GM11168 (cell line): ENCODE data around the gene VASP.
"Not testable (repeated sequence)": the region's sequence is repeated elsewhere in the genome, so short reads cannot be mapped to it uniquely, and the experiment has no call there.

Source experiments
- in situ Hi-C: fragments of 300-500 bp; cut with MboI; formaldehyde crosslinking; loops from one replicate; pipeline ENCODE4 v1.12.0; 2022; ENCODE audit warnings: low sequenced_read_pairs; ENCODE audit not compliant: unreplicated experiment

The VASP gene

DNA sequence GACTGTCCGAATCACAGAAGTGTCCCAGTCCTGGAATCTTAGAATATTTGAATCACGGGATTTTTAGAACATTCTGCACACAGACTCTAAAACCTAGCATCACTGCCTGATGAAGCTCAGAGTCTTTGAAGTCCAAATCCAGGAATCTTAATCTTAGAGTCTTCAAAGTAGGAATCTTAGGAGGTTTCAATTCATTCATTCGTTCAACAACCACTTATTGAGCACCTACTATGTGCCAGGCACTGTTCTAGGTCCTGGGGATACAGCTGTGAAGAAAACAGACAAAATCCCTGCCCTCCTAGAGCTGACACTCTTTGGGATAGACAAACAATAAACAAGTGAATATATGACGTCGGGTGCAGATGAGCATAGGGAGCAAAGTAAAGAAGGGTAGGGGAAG is 12.1 kb upstream of the VASP start:
- in situ Hi-C loops, result no loop called here

DNA sequence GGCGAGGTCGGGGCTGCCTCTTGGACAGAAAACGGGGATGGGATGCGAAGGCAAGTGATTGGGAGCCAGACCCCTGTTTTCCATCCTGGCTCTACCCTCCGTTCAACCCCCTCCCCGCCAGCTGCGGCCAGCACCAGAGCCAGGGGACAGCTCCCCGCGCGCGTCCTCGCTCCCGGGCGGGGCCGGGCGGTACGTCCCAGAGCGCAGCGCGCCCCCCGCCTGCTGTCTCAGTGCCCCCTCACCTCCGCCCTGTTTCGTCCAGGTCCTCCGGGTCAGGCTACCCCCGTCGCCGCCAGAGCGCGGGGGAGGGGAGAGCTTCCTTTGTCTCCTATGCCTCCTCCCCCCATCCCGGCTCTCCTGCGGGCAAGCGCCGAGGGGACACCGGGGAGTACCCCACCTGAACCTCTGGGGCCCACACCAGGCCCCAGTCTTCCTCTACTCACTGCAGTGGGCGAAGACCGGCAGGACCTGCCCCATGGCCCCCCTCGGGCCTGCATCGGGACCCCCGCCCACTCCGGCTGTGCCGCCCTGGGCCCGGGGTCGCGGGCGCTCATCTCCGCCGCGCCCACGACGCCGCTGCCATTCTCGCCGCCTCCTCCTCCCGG is 10.8 kb upstream of the VASP start:
- in situ Hi-C loops, result no loop called here

DNA sequence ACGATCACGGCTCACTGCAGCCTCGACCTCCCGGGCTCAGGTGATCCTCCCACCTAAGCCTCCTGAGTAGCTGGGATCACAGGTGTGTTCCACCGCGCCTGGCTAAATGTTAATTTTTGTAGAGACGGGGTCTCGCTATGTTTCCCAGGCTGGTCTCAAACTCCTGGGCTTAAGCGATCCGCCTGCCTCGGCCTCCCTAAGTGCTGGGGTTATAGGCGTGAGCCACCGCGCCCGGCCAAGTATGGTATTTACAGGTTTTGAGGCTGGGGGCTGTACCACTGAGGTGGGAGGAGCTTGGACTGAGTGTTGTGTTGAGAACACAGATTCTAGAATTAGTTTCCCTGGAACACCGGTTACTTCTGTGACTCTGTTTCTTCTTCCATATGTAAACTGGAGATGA is 9.5 kb upstream of the VASP start:
- in situ Hi-C loops, result no loop called here

- in situ Hi-C loops, result no loop called here
Measured at GRCh38 chr19:45498411-45499195, 8.7 kb upstream of the VASP start, which contains the start of gene PPM1N. Gene PPM1N (plus strand): TSS chr19:45498443. CDS start chr19:45498473, 30 bp downstream.

DNA sequence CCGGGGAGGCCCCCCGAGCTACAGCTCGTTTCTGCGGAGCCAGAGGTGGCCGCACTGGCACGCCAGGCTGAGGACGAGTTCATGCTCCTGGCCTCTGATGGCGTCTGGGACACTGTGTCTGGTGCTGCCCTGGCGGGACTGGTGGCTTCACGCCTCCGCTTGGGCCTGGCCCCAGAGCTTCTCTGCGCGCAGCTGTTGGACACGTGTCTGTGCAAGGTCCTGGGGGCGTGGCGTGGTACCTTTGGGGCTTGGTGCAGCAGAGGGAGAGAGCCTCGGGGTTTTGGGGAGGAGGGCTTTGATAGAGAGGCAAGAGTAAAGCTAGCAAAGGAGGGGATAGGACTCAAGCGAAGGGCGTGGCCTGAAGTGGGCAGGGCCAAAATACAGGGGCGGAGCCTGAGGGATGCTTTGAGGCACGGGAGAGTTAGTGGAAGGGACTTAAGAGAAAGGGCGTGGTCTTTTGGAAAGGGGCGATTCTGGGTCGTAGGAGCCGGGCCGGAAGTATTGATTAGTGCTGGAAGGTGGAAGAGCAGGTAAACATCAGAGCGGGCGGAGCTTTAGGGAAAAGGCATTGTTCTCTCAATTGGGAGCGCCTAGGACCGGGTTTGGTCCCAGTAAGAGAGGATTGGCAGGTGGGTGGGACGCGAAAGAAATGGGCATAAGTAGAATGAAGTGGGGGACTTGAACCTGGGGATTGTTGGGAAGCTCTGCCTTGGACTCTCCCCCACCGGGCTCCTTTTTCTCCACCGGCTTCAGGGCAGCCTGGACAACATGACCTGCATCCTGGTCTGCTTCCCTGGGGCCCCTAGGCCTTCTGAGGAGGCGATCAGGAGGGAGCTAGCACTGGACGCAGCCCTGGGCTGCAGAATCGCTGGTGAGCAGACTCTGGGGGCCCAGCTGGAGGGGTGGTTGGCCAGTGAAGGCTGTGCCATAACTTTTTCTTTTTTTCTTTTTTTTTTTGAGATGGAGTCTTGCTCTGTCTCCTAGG is 7.8 kb upstream of the VASP start:
- in situ Hi-C loops, result no loop called here

GRCh38 chr19:45500918-45501729 is 6.2 kb upstream of the VASP start:
- in situ Hi-C loops, result no loop called here

DNA sequence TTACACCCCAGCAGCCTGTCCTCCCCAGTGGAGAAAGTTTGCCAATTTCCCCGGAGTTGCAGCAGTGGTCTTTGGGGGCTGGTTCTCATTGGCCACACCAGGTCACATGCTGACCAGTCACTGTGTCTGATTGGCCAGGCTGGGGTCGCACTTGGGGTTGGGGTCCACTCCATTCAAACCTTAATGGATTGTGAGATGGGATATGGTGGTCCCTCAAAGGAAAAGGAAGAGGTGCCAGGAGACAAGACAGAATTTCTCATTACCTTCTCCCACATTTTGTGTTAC is 5.6 kb upstream of the VASP start:
- in situ Hi-C loops, result no loop called here

DNA sequence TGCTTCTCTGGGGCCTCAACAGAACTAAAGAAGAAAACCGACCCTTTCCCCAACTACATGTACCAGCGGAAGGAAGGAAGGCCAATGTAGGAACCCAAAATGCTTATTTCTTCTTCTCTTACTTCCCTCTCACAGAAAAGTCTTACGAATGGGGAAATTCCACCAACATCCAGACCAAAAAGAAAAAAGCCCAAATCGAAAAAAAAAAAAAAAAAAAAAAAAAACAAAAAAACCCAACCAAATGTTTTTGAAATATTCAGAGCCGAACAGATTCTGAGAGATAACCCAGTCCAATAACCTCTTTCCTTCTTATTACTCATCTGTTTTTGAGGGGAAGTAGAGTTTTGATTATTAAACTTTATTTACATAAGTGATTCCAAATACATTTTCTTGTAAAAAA is 5.2 kb upstream of the VASP start:
- in situ Hi-C loops, result no loop called here

GRCh38 chr19:45503909-45504308 is 3.4 kb upstream of the VASP start:
- in situ Hi-C loops, result no loop called here

DNA sequence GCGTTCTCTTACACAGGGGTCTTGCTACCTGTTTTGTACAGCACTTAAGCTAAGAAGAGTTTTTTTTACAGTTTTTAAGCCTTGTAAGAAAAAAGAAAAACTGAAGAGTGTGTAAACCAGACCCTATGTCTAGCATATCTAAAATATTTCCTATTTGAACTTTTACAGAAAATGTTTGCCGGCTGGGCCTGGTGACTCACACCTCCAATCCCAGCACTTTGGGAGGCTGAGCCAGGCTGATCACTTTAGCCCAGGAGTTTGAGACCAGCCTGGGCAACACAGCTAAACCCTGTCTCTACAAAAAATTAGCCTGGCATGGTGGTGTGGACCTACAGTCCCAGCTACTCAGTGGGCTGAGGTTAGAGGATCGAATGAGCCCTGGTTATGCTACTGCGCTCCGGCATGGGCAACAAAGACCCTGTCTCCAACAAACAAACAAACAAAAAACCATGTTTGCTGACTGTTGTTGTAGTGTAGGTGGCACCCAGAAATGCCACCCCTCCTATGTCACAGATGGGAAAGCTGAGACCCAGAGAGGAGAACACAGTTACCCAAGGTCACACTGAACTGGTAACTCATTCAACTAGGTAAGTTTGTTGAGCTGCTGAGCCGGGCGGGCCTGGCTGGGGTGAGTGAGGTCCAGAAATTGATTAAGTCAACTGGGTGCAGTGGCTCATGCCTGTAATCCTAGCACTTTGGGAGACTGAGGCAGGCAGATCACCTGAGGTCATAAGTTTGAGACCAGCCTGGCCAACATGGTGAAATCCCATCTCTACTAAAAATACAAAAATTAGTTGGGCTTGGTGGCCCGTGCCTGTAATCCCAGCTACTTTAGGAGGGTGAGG is 1.9 kb upstream of the VASP start:
- in situ Hi-C loops, result no loop called here

DNA sequence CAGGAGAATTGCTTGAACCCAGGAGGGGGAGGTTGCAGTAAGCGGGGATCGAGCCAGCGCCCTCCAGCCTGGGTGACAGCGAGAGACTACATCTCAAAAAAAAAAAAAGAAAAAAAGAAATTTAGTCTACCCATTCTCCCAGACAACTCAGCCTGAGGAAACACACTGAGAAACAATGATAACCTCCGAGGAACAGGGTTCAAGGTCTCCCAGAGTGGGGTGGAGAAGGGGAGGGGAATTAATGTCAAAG is 1.4 kb upstream of the VASP start:
- in situ Hi-C loops, result no loop called here

- in situ Hi-C loops, result no loop called here
Measured at GRCh38 chr19:45506246-45506988, 862 bp upstream of the VASP start.

- in situ Hi-C loops, result no loop called here
Measured at GRCh38 chr19:45507872-45508416, 665 bp downstream of the VASP start.

GRCh38 chr19:45508417-45508860 is 1.2 kb downstream of the VASP start:
- in situ Hi-C loops, result no loop called here

- in situ Hi-C loops, result no loop called here
Measured at GRCh38 chr19:45508861-45509691, 1.8 kb downstream of the VASP start.

GRCh38 chr19:45509692-45510015 is 2.4 kb downstream of the VASP start:
- in situ Hi-C loops, result no loop called here

DNA sequence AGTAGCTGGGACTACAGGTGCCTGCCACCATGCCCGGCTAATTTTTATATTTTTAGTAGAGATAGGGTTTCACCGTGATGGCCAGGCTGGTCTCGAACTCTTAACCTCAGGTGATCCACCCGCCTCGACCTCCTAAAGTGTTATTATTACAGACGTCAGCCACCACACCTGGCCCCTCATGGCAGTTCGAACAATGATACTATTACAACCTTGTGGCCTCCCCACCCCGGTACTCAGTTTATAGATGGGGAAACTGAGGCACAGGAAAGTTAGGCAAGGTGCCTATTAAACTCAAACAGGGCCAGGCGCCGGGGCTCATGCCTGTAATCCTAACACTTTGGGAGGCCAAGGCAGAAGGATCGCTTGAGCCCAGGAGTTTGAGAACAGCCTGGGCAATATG is 3.1 kb downstream of the VASP start:
- in situ Hi-C loops, result not testable (repeated sequence)

- in situ Hi-C loops, result no loop called here
Measured at GRCh38 chr19:45511074-45511473, 3.8 kb downstream of the VASP start.
